Progenitor cell of endocrine pancreas (in vitro differentiated cells): ENCODE measurements around the gene TRAF7. TPM values are rescaled to one million over a fixed set of nuclear protein-coding genes. Genes with fewer than 3 reads are reported as not detected.
"Not testable (repeated sequence)": the region's sequence is repeated elsewhere in the genome, so short reads cannot be mapped to it uniquely, and the experiment has no call there.

Source experiments
- DNase-seq: peaks from one replicate; pipeline ENCODE4 v3.0.0; 2021; ENCODE audit warnings: low spot score; ENCODE audit not compliant: unreplicated experiment
- H3K27ac Mint-ChIP-seq: 2 replicates; pipeline ENCODE4 v1.8.0; 2021; ENCODE audit warnings: mild to moderate bottlenecking, moderate library complexity, mixed read lengths
- H3K27me3 Mint-ChIP-seq: 2 replicates; pipeline ENCODE4 v1.8.0; 2021; ENCODE audit warnings: mixed read lengths
- H3K36me3 Mint-ChIP-seq: 2 replicates; pipeline ENCODE4 v1.8.0; 2022; ENCODE audit warnings: mixed read lengths; ENCODE audit not compliant: insufficient read depth
- H3K4me1 Mint-ChIP-seq: 2 replicates; pipeline ENCODE4 v1.8.0; 2021; ENCODE audit warnings: low read depth, mixed read lengths
- H3K4me3 Mint-ChIP-seq: 2 replicates; pipeline ENCODE4 v1.8.0; 2021; ENCODE audit warnings: low read depth, mild to moderate bottlenecking, moderate library complexity, mixed read lengths
- H3K9me3 Mint-ChIP-seq: 2 replicates; pipeline ENCODE4 v1.8.0; 2021; ENCODE audit warnings: low read depth, mixed read lengths
- CTCF ChIP-seq: fragments of 200-600 bp; sonication (generic); IDR thresholded peaks from one replicate; pipeline ENCODE4 v1.5.0; 2021; ENCODE audit warnings: antibody characterized with exemption, mild to moderate bottlenecking; ENCODE audit not compliant: unreplicated experiment
- total RNA-seq: library from RNA; stranded (reverse); gene quantifications from 2 replicates; pipeline ENCODE4 v1.2.1, GENCODE V29; 2021

Gene TRAF7
- total RNA-seq, 1 donor from 2014 or later: 85.2 TPM

GRCh38 chr16:2112539-2113106 lies 43.0 kb upstream of the TRAF7 start:
- not testable (repeated sequence) for H3K9me3 Mint-ChIP-seq, DNase-seq, H3K27me3 Mint-ChIP-seq, H3K27ac Mint-ChIP-seq, H3K4me1 Mint-ChIP-seq, H3K4me3 Mint-ChIP-seq, H3K36me3 Mint-ChIP-seq

GRCh38 chr16:2114225-2114624 lies 41.4 kb upstream of the TRAF7 start:
- DNase-seq, H3K36me3 Mint-ChIP-seq, H3K27me3 Mint-ChIP-seq, H3K4me1 Mint-ChIP-seq, H3K4me3 Mint-ChIP-seq, H3K27ac Mint-ChIP-seq, H3K9me3 Mint-ChIP-seq: not testable (repeated sequence)

- H3K27ac Mint-ChIP-seq, H3K4me3 Mint-ChIP-seq, DNase-seq, H3K27me3 Mint-ChIP-seq, H3K36me3 Mint-ChIP-seq, H3K4me1 Mint-ChIP-seq, H3K9me3 Mint-ChIP-seq: not testable (repeated sequence)
These were observed 40.5 kb upstream of the TRAF7 start for GRCh38 chr16:2114885-2115590.

- H3K9me3 Mint-ChIP-seq: no peaks in the 10 kb centered on the region
- DNase-seq: no peak
- peaks cover 1% of the 10 kb centered on the region for H3K36me3 Mint-ChIP-seq
- H3K27ac Mint-ChIP-seq: no peak overlapping the region
- no peaks in the 10 kb centered on the region for H3K4me1 Mint-ChIP-seq
- no peak for TF ChIP-seq CTCF
- no peaks in the 10 kb centered on the region for H3K27me3 Mint-ChIP-seq
- H3K4me3 Mint-ChIP-seq: no peak overlapping the region
These were observed 40.0 kb upstream of the TRAF7 start for GRCh38 chr16:2115591-2115973.

- not testable (repeated sequence) for H3K36me3 Mint-ChIP-seq, DNase-seq, H3K4me1 Mint-ChIP-seq, H3K27ac Mint-ChIP-seq, H3K27me3 Mint-ChIP-seq, H3K4me3 Mint-ChIP-seq, H3K9me3 Mint-ChIP-seq
These were observed 39.2 kb upstream of the TRAF7 start for GRCh38 chr16:2116428-2116827.

- DNase-seq, H3K36me3 Mint-ChIP-seq, H3K27ac Mint-ChIP-seq, H3K4me1 Mint-ChIP-seq, H3K27me3 Mint-ChIP-seq, H3K9me3 Mint-ChIP-seq, H3K4me3 Mint-ChIP-seq: not testable (repeated sequence)
These were observed 38.2 kb upstream of the TRAF7 start for GRCh38 chr16:2117341-2117740.

GRCh38 chr16:2117960-2118722 lies 37.4 kb upstream of the TRAF7 start:
- not testable (repeated sequence) for H3K27me3 Mint-ChIP-seq, H3K4me1 Mint-ChIP-seq, H3K27ac Mint-ChIP-seq, H3K4me3 Mint-ChIP-seq, H3K9me3 Mint-ChIP-seq, H3K36me3 Mint-ChIP-seq, DNase-seq

- not testable (repeated sequence) for H3K4me3 Mint-ChIP-seq, H3K27ac Mint-ChIP-seq, H3K27me3 Mint-ChIP-seq, H3K4me1 Mint-ChIP-seq, H3K36me3 Mint-ChIP-seq, H3K9me3 Mint-ChIP-seq, DNase-seq
These were observed 34.3 kb upstream of the TRAF7 start for GRCh38 chr16:2121325-2121724.
